Loucy (cell line): ENCODE measurements around the gene FGF14.

ENCODE experiments used
- EZH2phosphoT487 ChIP-seq: fragments of 200-600 bp; IDR thresholded peaks from 2 replicates; pipeline ENCODE4 v1.6.1; 2018; ENCODE audit warnings: antibody characterized with exemption, mild to moderate bottlenecking, moderate library complexity, borderline replicate concordance
- TF ChIP-seq, protein P1 (sequence below): fragments of 200-600 bp; sonication (generic); conservative IDR thresholded peaks from 2 replicates; pipeline ENCODE4 v1.5.1; 2014; ENCODE audit warnings: mild to moderate bottlenecking, antibody characterized with exemption, low read length

DNA sequence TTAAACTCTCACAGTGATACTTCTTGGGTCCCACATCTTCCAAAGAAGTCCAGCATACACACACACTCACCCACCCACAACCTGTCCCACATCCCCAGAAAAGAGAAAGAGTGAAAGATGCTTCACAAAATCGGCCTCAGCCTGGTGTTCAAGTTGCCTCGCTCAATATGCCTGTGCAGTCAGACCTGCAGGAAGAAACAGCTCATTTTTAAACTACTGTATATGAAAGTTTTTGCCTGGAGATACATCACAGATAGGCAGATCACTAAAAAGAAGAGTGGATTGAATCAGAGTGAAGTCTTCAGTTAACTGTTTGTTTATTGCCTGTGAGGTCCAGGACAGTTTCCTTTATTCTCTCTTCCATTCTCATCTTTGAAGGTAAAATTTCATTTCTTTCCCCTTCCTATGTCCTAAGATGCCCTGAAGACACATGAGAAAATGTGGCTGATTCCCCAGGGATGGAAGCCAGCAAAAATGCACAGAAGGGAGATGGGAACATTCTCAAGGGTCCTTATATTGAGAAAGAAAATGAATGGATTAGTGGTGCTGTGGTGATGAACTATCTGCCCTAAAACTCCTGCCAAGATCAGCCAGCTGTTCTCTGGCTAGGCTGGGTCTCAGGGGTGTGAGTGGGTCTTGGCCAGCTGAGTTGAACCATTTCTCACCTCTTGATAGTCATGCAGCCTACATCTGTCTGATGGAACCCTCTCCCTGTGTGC, 690.4 kb downstream of the FGF14 start:
- TF ChIP-seq, protein P1, sequence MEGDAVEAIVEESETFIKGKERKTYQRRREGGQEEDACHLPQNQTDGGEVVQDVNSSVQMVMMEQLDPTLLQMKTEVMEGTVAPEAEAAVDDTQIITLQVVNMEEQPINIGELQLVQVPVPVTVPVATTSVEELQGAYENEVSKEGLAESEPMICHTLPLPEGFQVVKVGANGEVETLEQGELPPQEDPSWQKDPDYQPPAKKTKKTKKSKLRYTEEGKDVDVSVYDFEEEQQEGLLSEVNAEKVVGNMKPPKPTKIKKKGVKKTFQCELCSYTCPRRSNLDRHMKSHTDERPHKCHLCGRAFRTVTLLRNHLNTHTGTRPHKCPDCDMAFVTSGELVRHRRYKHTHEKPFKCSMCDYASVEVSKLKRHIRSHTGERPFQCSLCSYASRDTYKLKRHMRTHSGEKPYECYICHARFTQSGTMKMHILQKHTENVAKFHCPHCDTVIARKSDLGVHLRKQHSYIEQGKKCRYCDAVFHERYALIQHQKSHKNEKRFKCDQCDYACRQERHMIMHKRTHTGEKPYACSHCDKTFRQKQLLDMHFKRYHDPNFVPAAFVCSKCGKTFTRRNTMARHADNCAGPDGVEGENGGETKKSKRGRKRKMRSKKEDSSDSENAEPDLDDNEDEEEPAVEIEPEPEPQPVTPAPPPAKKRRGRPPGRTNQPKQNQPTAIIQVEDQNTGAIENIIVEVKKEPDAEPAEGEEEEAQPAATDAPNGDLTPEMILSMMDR, result no peak
- no peak for TF ChIP-seq EZH2phosphoT487
